Activated B cell treated with CpG ODN at 0.5 μM for 24 hours (primary cell): ENCODE measurements around the gene RNF114. TPM values are rescaled to one million over a fixed set of nuclear protein-coding genes. Genes with fewer than 3 reads are reported as not detected.

Experiments
- ATAC-seq: fragments of 200-7000 bp; cut with Tn5 transposase; one replicate; pipeline ENCODE4 v1.10.0; 2021; ENCODE audit warnings: low read depth, mild to moderate bottlenecking, moderate library complexity
- CTCF ChIA-PET: fragments of 350-600 bp; sonication (Branson Sonifier 250); formaldehyde crosslinking; loops from one replicate; lab custom pipeline; 2021; ENCODE audit warnings: antibody characterized with exemption; lab: Charles Lee
- POLR2A ChIA-PET: fragments of 350-600 bp; sonication (Branson Sonifier 250); formaldehyde crosslinking; loops from one replicate; lab custom pipeline; 2021; ENCODE audit warnings: antibody characterized with exemption; lab: Charles Lee
- DNase-seq: peaks from one replicate; pipeline ENCODE4 v3.0.0; 2022
- H3K27ac Mint-ChIP-seq: one replicate; pipeline ENCODE4 v1.8.0; 2020; ENCODE audit warnings: mixed read lengths
- H3K27me3 Mint-ChIP-seq: one replicate; pipeline ENCODE4 v1.8.0; 2021; ENCODE audit warnings: mixed read lengths
- H3K36me3 Mint-ChIP-seq: one replicate; pipeline ENCODE4 v1.8.0; 2021; ENCODE audit warnings: low read depth, mixed read lengths
- H3K4me1 Mint-ChIP-seq: one replicate; pipeline ENCODE4 v1.8.0; 2021; ENCODE audit warnings: mixed read lengths
- H3K4me3 Mint-ChIP-seq: one replicate; pipeline ENCODE4 v1.8.0; 2020; ENCODE audit warnings: mild to moderate bottlenecking, mixed read lengths
- H3K9me3 Mint-ChIP-seq: one replicate; pipeline ENCODE4 v1.8.0; 2020; ENCODE audit warnings: mixed read lengths
- CTCF ChIP-seq: fragments of 200-600 bp; IDR thresholded peaks from one replicate; pipeline ENCODE4 v1.8.0; 2022; ENCODE audit warnings: antibody characterized with exemption, mild to moderate bottlenecking
- intact Hi-C: fragments of 100-400 bp; cut with micrococcal nuclease; formaldehyde crosslinking; loops from one replicate; pipeline ENCODE4 v1.15.1; 2024
- total RNA-seq: library from RNA; stranded (reverse); gene quantifications from 2 replicates; pipeline ENCODE4 v1.2.3, GENCODE V29; 2022

Gene RNF114
- total RNA-seq, 1 donor from 2014 or later, result 56.5 TPM

DNA sequence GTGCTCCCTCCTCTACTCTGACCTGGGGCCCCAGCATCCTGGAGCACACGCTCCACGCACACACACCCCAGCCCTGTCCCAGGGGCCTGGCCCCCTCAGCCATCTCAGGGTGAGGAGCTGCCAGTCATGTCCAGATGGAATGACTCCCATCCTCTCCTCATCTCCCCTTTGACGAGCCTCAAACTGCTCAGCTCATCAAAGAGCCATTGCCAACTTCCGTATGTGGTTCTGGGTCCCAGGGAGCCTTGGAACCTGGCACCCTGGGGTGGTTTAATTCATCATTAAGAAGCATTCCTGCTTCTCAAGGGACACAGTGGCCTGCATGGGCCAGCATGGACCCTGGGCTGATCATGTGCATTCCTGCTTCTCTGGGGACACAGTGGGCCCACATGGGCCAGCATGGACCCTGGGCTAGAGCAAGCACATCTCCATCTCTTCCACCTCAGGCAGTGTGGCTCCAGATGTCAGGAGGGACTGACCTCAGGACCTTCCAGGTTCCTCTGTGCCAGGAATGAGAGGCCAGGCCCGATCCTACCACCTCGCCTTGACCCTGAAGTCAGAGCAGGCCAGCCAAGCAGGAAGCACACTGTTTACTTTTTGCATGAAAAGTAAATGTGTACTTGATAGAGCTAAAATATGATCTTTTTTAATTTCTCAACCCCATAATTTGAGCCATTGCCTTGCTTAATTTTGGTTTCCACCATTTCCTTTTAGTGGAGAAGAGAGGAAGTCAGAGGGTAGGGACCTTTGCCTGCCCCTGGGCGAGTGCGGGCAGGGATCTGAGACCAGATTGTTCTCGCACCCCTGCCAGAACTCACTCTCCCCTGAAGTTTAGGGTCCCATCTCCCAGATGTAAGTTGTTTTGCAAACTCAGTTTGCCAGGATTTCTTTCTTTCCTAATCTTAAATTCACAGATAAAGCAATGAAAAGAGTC is 46.9 kb upstream of the RNF114 start:
- DNase-seq, result no peak
- TF ChIP-seq CTCF, result no peak
- Mint-ChIP-seq H3K36me3 (peaks cover 70% of the 10 kb centered on the region), H3K4me3 (no peak overlapping the region), H3K27ac (no peak overlapping the region), H3K9me3 (no peaks in the 10 kb centered on the region), H3K4me1 (peaks cover 18% of the 10 kb centered on the region), H3K27me3 (no peaks in the 10 kb centered on the region)
- intact Hi-C loops, result loop anchor here (2.0 kb wide), 1 partner anchor 42 kb away; no protein-coding TSS in a partner anchor
- ChIA-PET POLR2A (interaction anchor here (1.1 kb wide), 1 partner anchor 278 kb away, joined by 4 read pairs; no protein-coding TSS in a partner anchor), CTCF (interaction anchor here (1.1 to 4.3 kb wide), 8 partner anchors 8 to 350 kb away, joined by 3 to 15 read pairs (median 4); no protein-coding TSS in a partner anchor)
- ATAC-seq, result no peak

GRCh38 chr20:49889935-49890333 is 46.3 kb upstream of the RNF114 start:
- no peak for DNase-seq
- no peaks in the 10 kb centered on the region for H3K9me3 Mint-ChIP-seq
- no peak overlapping the region for H3K4me3 Mint-ChIP-seq
- H3K27ac Mint-ChIP-seq, result no peak overlapping the region
- ChIA-PET CTCF (interaction anchor here (2.0 to 4.3 kb wide), 2 partner anchors 44 to 279 kb away, joined by 8 to 15 read pairs; no protein-coding TSS in a partner anchor), POLR2A (no interaction called here)
- ATAC-seq, result no peak
- intact Hi-C loops, result loop anchor here (2.0 kb wide), 1 partner anchor 43 kb away; no protein-coding TSS in a partner anchor
- no peak for TF ChIP-seq CTCF
- H3K27me3 Mint-ChIP-seq, result no peaks in the 10 kb centered on the region
- H3K4me1 Mint-ChIP-seq, result peaks cover 18% of the 10 kb centered on the region
- H3K36me3 Mint-ChIP-seq, result peaks cover 64% of the 10 kb centered on the region

GRCh38 chr20:49890471-49891361 is 45.5 kb upstream of the RNF114 start:
- TF ChIP-seq CTCF, result no peak
- no peak for DNase-seq
- H3K4me1 Mint-ChIP-seq, result peaks cover 18% of the 10 kb centered on the region
- no peak overlapping the region for H3K4me3 Mint-ChIP-seq
- H3K27me3 Mint-ChIP-seq, result no peaks in the 10 kb centered on the region
- intact Hi-C loops, result no loop called here
- H3K27ac Mint-ChIP-seq, result no peak overlapping the region
- ChIA-PET POLR2A (no interaction called here), CTCF (interaction anchor here (1.0 to 4.3 kb wide), 3 partner anchors 41 to 349 kb away, joined by 3 to 15 read pairs (median 7); no protein-coding TSS in a partner anchor)
- no peaks in the 10 kb centered on the region for H3K9me3 Mint-ChIP-seq
- peaks cover 56% of the 10 kb centered on the region for H3K36me3 Mint-ChIP-seq
- ATAC-seq, result no peak

GRCh38 chr20:49891476-49892110 is 44.6 kb upstream of the RNF114 start:
- H3K4me1 Mint-ChIP-seq, result peaks cover 18% of the 10 kb centered on the region
- no peak for DNase-seq
- intact Hi-C loops, result no loop called here
- H3K9me3 Mint-ChIP-seq, result no peaks in the 10 kb centered on the region
- no peak for ATAC-seq
- H3K36me3 Mint-ChIP-seq, result peaks cover 48% of the 10 kb centered on the region
- no peak overlapping the region for H3K27ac Mint-ChIP-seq
- ChIA-PET CTCF (interaction anchor here (1.0 kb wide), 2 partner anchors 42 to 350 kb away, joined by 3 to 7 read pairs; no protein-coding TSS in a partner anchor), POLR2A (no interaction called here)
- TF ChIP-seq CTCF, result no peak
- H3K27me3 Mint-ChIP-seq, result no peaks in the 10 kb centered on the region
- H3K4me3 Mint-ChIP-seq, result no peak overlapping the region
